Thyroid gland (tissue), 4 donors: ENCODE measurements around the gene RAB14. TPM values are rescaled to one million over a fixed set of nuclear protein-coding genes. Genes with fewer than 3 reads are reported as not detected.

Experiments
- DNase-seq, 2 donors: peaks; one replicate each; pipeline ENCODE4 v3.0.0-alpha.2; 2019
- H3K27ac ChIP-seq, 3 donors: fragments of 200-600 bp; sonication (generic); 1 replicate in 2 of 3; 2 replicates in 1 of 3; pipeline ENCODE4 v1.5.1; 2016 to 2019; ENCODE audit warnings: mild to moderate bottlenecking in 1 of 3, moderate library complexity in 1 of 3
- H3K27me3 ChIP-seq: fragments of 200-600 bp; sonication (generic); one replicate; pipeline ENCODE4 v1.5.1; 2019
- H3K36me3 ChIP-seq, 2 donors: fragments of 200-600 bp; sonication (generic); one replicate each; pipeline ENCODE4 v1.5.1; 2016 to 2019
- H3K4me1 ChIP-seq, 2 donors: fragments of 200-600 bp; sonication (generic); one replicate each; pipeline ENCODE4 v1.5.1; 2017 to 2019
- H3K4me3 ChIP-seq, 3 donors: fragments of 200-600 bp; sonication (generic); replicated peaks in 1 of 3; 1 replicate in 2 of 3; 2 replicates in 1 of 3; pipeline ENCODE4 v1.5.1; 2016; ENCODE audit warnings: mild to moderate bottlenecking in 1 of 3
- H3K9me3 ChIP-seq: fragments of 200-600 bp; sonication (generic); one replicate; pipeline ENCODE4 v1.5.1; 2017
- CTCF ChIP-seq, 6 experiments: fragments of 200-600 bp in 3 of 6; fragments of 450-650 bp in 3 of 6; sonication (generic) in 3 of 6; IDR thresholded peaks; one replicate each; pipeline ENCODE4 v1.5.1; 2016 to 2019; ENCODE audit warnings: antibody characterized with exemption in 6 of 6, mild to moderate bottlenecking in 2 of 6, inconsistent platforms in 1 of 6, moderate library complexity in 1 of 6
- POLR2A ChIP-seq, 2 donors: fragments of 450-650 bp; IDR thresholded peaks; one replicate each; pipeline ENCODE4 v1.6.1; 2017; ENCODE audit warnings: antibody characterized with exemption in 2 of 2, mild to moderate bottlenecking in 2 of 2, moderate library complexity in 1 of 2
- WGBS, 2 donors: methylation state at CpG; one replicate each; pipeline ENCODE4 v1.1.5; 2017; 5-methylcytosine and 5-hydroxymethylcytosine counted together
- intact Hi-C: fragments of 100-400 bp; cut with DNase I; formaldehyde crosslinking; loops from one replicate; pipeline ENCODE4 v1.15.1; 2023
- total RNA-seq, 4 donors: library from RNA; depleted of rRNA; stranded (reverse); fragments of >200 nt; gene quantifications; one replicate each; pipeline ENCODE4 v1.2.3, GENCODE V29; 2016

The RAB14 gene
- total RNA-seq = 10 to 100 TPM; 44.6 to 55.8 (median 49.1) TPM

- WGBS, 2 donors = 3 to 6% methylated on average over 18 to 47 of the region's 55 CpGs
- intact Hi-C loops = no loop called here
- Histone ChIP-seq H3K4me1 (peaks cover 33 to 35% of the 10 kb centered on the region in 2 donors), H3K9me3 (no peaks in the 10 kb centered on the region), H3K36me3 (no peaks in the 10 kb centered on the region), H3K27me3 (no peaks in the 10 kb centered on the region), H3K27ac (peak within 1 kb of the TSS; percentile 94 to 98 (median 96)), H3K4me3 (peak within 1 kb of the TSS; percentile 88 to 99 (median 92))
- peak; percentile 100 for DNase-seq
- TF ChIP-seq CTCF (IDR thresholded peaks at IDR 0.05) (peak in 4 of 6 experiments; percentile 29 to 55 (median 50)), POLR2A (IDR thresholded peaks at IDR 0.05) (peak in 1 of 2 donors; percentile 91)
Observed at GRCh38 chr9:121201738-121202533, at the start of gene RAB14. Gene RAB14, minus strand, starts transcription at chr9:121201869. Its CDS starts 8,457 bp downstream, at chr9:121193412.

DNA sequence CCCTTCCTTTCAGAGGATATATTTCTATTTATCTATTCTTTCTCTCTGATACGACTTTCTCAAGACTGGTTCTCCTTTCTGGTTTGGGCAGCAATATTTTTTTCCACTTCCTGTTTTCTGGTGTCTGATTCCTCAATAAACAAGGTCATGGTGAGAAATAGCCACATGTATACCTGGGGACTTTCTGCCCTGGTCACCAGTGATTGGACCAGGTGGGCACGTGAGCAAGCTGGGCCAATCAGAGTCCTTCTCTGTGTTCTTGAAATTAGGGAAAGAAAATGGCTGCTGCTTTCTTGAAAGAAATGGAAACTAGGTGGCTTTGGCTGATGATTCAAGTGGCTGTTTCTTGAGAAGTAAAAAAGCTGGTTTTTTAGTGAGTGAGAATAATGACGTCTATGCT, 47.9 kb upstream of the RAB14 start:
- H3K4me3 ChIP-seq = no peak overlapping the region
- no peaks in the 10 kb centered on the region for H3K4me1 ChIP-seq
- H3K27me3 ChIP-seq = no peaks in the 10 kb centered on the region
- H3K27ac ChIP-seq = no peak overlapping the region
- TF ChIP-seq POLR2A (IDR thresholded peaks at IDR 0.05) (no peak), CTCF (IDR thresholded peaks at IDR 0.05) (no peak)
- no peaks in the 10 kb centered on the region for H3K9me3 ChIP-seq
- intact Hi-C loops = no loop called here
- no peak for DNase-seq
- WGBS, 2 donors = 83 to 84% methylated on average over 3 of the region's 3 CpGs
- H3K36me3 ChIP-seq = no peaks in the 10 kb centered on the region

DNA sequence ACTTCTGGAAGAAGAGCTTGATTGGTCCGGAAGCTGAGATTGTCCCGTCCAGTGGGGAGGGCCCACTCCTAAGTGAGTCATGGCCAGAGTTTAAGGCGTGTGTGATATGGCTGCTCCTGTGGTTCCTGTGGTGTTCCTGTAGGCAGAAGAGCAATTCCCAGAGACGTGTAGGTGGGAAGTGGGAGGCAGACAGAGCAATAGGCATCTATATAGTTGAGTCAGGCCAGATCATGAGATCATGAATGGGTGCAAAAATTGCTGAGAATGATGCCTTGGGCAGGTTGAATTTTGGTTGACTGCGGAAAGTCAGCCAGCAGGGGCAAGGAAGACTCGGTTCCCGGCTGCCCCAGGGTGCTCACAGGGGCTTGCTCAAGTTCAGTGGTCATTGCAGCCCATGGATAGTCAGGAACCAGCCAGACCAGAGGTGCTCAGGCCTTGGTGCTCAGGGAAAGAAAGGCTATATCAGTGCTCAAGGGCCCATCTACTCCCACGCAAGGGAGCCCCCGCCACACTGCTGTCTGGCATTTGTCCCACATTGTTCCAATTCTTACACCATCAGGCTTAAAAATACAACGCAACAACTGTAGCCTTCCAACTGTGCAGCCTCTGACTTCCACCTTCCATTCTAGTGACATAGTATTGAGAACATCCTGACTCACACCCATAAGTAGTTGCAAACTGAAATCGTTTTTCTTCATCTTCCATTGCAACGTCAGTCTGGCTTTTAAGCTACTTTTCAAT, 45.3 kb upstream of the RAB14 start:
- WGBS, 2 donors = 69 to 80% methylated on average over 12 of the region's 12 CpGs
- intact Hi-C loops = no loop called here
- no peak overlapping the region for H3K4me3 ChIP-seq
- no peaks in the 10 kb centered on the region for H3K9me3 ChIP-seq
- TF ChIP-seq CTCF (IDR thresholded peaks at IDR 0.05) = no peak
- TF ChIP-seq POLR2A (IDR thresholded peaks at IDR 0.05) = no peak
- DNase-seq = peak; percentile 17 to 18
- H3K4me1 ChIP-seq = no peaks in the 10 kb centered on the region
- H3K27ac ChIP-seq = no peak overlapping the region
- H3K27me3 ChIP-seq = no peaks in the 10 kb centered on the region
- no peaks in the 10 kb centered on the region for H3K36me3 ChIP-seq

DNA sequence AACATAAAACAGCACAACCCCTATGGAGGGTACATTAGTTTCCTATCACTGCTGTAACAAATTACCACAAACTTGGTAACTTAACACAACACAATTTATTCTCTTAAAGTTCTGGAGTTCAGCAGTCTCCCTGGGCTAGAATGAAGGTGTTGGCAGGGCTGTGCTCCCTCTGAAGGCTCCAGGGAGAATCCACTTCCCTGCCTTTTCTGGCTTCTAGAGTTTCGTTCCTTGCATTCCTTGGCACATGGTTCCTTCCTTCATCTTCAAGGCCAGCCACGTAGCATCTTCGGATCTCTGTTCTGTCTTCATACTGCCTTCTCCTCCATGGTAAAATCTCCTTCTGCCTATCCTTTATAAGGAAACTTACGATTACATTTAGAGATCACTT, 41.3 kb upstream of the RAB14 start:
- peak overlapping the region in 1 of 3 donors; percentile 17 for H3K27ac ChIP-seq
- no peak for DNase-seq
- H3K4me3 ChIP-seq = no peak overlapping the region
- no peaks in the 10 kb centered on the region for H3K27me3 ChIP-seq
- no peaks in the 10 kb centered on the region for H3K9me3 ChIP-seq
- no peaks in the 10 kb centered on the region for H3K36me3 ChIP-seq
- 86 to 88% methylated on average over 4 of the region's 4 CpGs for WGBS, 2 donors
- intact Hi-C loops = no loop called here
- no peak for TF ChIP-seq CTCF (IDR thresholded peaks at IDR 0.05)
- H3K4me1 ChIP-seq = no peaks in the 10 kb centered on the region
